Stimulated activated CD4-positive, alpha-beta T cell treated with anti-CD3 and anti-CD28 coated beads, Interleukin-4, amount 100 ng/mL, for 1 hour (primary cell): ENCODE measurements around the gene MYCN.
"Not testable (repeated sequence)": the region's sequence is repeated elsewhere in the genome, so short reads cannot be mapped to it uniquely, and the experiment has no call there.

Source experiments
- DNase-seq: peaks from one replicate; pipeline ENCODE4 v3.0.0-alpha.2; 2020

The MYCN gene

GRCh38 chr2:15963109-15963976, 23.0 kb downstream of the MYCN start:
- DNase-seq, result not testable (repeated sequence)

- DNase-seq, result no peak
Observed at GRCh38 chr2:15963977-15964670, 23.8 kb downstream of the MYCN start.

DNA sequence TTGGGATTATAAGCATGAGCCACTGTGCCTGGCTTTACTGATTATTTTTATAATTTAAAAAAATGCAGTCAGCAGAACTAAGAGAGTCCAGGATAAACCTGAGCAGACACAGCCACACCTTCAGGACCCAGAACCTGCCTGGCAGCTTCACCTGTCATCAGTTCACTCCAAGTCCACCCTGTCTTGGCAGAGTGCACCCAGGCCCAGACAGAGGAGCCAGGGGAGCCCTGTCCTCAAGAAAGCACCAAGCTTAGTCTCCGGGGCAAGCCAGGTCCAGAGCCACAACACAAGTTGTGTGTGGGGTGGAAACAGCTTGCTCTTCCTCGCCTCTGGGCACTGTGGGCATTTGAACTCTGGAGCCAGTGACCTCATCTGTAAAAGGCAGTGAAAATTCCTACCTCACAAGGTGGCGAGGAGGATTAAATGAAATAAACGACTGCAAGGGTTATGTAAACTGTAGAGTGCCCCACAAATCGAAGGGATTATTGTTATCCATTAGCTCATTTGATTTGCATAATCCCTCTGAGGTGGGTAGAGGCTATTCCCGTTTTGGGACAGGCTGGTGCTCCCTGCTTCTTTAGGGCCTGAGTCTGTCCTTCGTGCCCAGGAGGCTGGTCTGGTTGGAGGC, 24.7 kb downstream of the MYCN start:
- no peak for DNase-seq

- peak; percentile 55 for DNase-seq
Observed at GRCh38 chr2:15965564-15966019, 25.2 kb downstream of the MYCN start.

DNA sequence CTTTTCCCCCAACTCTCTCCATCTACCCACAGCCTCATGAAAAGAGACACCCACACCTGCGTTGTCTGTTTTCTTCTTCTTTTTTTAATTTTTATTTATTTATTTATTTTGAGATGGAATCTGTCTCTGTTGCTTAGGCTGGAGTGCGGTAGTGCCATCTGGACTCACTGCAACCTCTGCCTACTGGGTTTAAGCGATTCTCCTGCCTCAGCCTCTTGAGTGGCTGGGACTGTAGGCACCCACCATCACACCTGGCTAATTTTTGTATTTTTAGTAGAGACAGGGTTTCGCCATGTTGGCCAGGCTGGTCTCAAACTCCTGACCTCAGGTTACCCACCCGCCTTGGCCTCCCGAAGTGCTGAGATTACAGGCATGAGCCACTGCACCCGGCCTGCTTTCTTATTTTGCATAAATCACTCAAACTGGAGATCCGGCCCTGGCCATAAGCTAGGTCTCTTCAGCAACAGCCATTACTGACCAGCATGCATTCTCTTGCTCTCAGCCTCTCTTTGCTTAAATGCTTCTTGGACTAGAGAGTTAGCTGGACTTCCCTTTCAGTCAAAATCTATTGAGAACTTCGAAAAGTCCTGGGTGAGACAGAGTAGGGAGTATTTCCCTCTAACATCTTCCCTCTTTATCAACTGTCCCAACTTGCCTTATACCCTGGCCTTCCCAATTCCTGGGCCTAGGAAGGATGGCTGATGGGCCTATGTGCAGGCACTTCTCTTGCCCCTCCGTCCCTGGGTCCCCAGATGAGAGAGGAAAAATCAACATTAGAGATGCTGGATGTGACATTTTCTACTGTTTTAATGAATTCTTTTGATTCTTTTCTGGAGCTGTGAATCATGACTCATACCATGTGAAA, 27.3 kb downstream of the MYCN start:
- DNase-seq, result no peak

GRCh38 chr2:15968280-15969178, 28.2 kb downstream of the MYCN start:
- DNase-seq, result peak; percentile 38

- no peak for DNase-seq
Observed at GRCh38 chr2:15969214-15969613, 28.9 kb downstream of the MYCN start.

DNA sequence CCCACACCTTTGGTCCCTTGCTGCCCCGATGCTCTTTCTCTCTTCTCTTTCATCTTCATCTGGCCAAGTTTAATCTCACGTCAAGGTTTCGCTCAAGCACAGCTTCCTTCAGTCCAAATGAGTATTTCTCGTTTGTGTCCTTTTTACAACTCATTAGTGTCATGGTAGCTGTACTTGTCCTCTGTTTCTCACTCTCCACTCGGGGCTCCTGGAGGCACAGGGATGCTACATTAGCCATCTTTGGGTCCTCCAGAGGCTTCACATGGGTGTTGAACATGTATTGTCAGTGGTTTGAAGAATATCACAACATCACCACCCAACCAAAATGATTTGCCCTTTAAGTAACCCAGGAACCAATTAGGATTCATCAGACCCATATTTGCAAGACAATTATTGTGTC, 30.4 kb downstream of the MYCN start:
- DNase-seq, result no peak

GRCh38 chr2:15971351-15971750, 31.0 kb downstream of the MYCN start:
- DNase-seq, result no peak

DNA sequence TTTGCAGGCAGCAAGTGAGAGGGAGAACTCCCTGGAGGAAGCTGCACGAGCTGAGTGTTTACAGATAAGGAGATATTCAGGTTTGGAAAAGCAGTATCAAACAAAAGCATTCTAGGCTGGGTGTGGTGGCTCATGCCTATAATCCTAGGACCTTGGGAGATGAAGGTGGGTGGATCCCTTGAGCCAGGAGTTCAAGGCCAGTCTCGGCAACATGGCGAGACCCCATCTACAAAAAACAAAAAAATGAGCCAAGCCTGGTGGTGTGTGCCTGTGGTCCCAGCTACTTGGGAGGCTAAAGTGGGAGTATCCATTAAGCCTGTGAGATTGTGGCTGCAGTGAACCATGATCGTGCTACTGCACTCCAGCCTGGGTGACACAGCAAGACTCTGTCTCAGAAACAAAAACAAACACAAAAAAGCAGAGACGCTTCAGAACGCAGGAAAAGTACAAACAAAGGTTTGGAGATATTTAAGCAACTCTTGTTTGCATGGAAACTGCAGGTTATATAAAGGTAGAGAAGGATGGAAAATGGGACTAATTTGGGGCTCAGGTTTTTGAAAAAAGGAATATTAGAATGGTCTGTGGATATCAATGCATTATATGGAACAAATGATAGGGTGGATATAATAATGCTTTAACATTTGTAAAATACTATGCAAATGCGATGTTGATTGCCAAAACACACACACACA, 31.6 kb downstream of the MYCN start:
- DNase-seq, result no peak

- DNase-seq, result no peak
Observed at GRCh38 chr2:15973481-15974401, 33.4 kb downstream of the MYCN start.

DNA sequence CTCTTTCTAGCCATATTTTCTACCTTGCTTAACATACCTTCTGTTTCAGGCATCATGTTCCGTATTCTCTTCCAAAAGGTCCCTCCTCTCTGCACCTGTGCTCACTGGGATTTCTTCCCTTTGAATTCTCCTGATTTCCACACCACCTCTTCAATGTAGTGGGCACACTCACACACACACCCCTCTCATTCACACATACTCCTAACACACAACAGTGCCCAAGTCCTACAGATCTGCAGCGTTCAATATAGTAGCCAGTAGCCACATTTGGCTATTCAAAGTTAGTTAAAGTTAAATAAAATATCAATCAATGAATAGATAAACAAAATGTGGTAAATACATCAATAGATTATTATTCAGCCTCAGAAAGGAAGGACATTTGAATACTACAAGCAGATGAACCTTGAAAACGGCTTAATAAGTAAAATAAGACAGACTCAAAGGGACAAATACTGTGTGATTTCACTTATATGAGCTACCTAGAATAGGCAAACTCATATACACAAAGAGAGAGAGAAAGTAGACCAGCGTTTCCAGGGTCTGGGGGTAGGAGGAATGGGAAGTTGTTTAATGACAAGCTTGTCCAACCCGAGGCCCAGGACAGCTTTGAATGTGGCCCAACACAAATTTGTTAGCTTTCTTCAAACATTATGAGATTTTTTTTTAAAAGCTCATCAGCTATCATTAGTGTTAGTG, 34.4 kb downstream of the MYCN start:
- DNase-seq, result no peak

DNA sequence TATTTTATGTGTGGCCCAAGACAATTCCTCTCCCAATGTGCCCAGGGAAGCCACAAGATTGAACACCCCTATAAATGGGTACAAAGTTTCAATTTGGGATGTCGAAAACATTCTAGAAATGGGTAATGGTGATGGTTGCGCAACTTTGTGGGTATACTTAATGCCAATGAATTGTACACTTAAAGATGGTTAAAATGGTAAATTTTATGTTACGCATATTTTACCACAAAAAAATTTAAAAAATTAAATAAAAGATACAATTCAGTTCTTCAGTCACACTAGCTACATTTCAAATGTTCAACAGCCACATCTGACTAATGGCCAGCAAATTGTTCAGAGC, 34.9 kb downstream of the MYCN start:
- DNase-seq, result no peak

DNA sequence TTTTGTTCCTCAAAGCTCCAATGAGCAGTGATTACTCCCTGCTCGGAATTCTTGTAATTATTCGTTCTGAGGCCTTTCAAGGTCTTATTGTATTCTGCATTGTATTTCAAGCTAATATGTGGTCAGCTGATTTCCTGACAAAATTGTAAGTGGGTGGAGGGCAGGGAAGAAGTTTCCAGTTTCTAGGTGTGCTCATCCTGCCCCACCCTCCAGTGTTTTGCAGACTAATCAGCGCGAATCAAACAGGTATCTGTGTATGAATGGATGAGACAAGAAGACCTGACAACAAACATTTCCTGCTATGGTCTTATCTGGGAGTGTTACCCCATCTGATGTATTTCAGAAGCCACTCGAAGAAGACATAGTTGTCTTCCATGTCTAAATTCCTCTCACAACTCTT, 35.3 kb downstream of the MYCN start:
- DNase-seq, result no peak

GRCh38 chr2:15976354-15976753, 36.0 kb downstream of the MYCN start:
- DNase-seq, result no peak

DNA sequence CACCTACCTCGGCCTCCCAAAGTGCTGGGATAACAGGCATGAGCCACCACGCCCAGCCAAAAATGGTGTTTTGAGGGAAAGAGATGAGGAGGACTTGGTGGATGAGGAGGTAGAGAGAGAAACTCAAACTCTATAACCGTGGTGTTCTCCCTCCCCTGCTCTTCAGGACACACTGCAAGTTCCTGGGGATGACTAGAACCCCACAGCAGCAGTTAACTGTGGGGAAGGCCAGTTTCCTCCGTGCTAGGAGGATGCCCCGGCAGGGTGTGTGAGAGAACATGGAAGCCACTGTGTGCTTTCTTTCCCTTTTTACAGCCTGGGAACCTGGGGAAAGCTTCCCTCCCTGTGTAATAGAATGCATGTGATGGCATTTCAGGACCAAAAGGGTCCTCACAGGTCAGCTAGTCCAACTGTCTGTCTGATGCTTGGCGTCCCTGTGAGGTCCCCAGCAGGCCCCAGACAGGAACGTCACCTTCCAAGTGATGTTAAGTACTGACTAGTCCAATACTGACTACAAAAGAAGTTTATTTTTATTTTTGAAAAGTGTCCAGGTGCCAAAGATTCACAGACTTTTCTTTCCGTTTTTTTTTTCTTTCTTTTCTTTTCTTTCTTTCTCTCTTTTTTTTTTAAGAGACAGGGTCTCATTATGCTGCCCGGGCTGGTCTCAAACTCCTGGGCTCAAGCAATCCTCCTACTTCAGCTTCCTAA, 38.9 kb downstream of the MYCN start:
- no peak for DNase-seq

DNA sequence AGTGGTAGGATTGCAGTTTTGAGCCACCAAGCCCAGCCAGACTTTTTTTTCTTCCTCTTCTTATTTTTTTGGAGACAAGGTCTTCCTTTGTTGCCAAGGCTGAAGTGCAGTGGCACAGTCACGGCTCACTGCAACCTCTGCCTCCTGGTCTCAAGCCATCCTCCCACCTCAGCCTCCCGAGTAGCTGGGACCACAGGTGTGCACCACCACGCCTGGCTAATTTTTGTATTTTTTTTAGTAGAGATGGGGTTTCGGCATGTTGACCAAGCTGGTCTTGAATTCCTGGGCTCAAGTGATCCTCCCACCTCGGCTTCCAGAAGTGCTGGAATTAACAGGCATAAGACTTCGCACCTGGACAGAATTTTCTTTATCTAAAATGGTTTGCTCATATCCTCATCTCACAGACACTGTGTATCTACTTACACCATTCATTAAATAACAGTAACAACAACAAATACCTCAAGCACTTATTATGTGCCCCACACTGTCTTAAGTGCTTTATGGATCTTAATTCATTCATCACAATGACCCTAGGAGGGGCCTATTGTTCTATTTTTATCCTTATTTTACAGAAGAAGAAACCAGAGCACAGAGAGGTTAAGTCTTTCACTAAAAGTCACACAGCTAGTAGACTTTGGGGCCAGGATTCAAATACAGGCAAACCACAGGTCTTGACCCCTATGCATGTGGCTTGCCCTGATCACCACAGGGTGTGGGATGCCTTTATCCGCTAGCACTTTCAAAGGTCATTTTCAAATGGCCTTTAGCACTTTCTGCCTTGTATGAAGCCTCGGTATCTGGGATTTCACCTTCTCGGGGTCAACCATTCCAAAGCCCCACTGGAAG, 39.6 kb downstream of the MYCN start:
- DNase-seq, result no peak

DNA sequence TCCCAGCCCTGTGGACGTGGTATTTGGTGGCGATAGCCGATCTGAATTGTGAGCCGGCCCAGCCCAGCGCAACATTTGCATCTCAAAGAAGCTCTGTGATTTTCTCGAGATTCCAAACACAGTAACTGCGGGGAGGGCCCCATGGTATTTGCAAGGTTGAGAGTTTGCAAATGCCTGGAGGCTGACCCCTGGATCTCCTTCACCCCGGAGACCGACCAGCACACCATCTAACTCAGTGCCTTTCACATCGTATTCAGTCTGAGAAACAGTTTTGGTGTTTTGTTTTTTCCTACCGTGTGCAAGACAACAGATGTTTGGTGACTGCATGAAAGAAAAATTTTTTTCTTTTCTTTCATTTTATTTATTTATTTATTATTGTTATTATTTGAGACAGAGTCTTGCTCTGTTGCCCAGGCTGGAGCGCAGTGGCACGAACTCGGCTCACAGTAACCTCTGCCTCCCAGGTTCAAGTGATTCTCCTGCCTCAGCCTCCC, 40.3 kb downstream of the MYCN start:
- no peak for DNase-seq
